NCI-H1105 treated with DMSO at 0.1 percent for 48 hours (cell line): ENCODE measurements around the gene FERMT1.
"Not testable (repeated sequence)": the region's sequence is repeated elsewhere in the genome, so short reads cannot be mapped to it uniquely, and the experiment has no call there.

Experiments used
- DNase-seq: peaks from one replicate; lab custom pipeline; 2025; lab: John Stamatoyannopoulos, UW

Gene FERMT1

GRCh38 chr20:6115221-6115895 is 7.5 kb downstream of the FERMT1 start:
- peak; percentile 67 for DNase-seq

DNA sequence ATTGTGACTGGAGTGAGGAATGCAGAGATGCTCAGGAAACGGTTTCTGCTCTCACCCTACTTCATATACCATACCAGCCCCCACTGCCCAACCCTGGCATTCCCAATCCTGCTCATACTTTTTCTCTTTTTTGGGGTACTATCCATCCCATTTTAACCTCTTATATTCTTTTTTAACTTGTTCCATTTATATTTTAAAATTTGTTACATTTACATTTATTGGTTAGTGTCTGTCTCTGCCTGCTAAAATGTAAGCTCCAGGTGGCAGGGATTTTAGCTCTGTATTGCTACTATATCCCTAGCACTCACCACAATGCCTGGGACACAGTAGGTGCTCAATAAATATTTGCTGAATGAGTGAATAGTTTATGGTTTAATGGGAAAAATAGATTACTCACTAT is 8.1 kb downstream of the FERMT1 start:
- no peak for DNase-seq

DNA sequence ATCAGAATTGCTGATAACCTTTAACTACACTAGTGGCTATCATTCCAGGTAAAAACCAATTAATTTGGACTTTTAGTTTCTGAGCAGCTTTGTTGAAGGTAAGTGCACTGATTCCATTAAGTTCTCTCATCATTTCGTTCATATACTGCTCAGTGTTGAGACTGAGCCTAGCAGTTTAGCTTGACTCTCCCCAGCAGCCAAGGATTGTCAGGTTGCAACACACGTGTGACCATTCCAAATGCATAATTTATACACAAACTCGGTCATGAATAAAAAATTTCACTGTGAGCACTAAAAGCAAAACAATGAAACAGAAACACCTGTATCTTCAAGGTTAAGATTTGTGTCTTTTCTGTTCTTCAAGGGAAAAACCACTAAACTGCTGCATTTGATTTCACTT is 8.9 kb downstream of the FERMT1 start:
- DNase-seq, result no peak

- not testable (repeated sequence) for DNase-seq
Observed at GRCh38 chr20:6112965-6113364, 9.9 kb downstream of the FERMT1 start.

- DNase-seq, result no peak
Observed at GRCh38 chr20:6108330-6108729, 14.5 kb downstream of the FERMT1 start.

DNA sequence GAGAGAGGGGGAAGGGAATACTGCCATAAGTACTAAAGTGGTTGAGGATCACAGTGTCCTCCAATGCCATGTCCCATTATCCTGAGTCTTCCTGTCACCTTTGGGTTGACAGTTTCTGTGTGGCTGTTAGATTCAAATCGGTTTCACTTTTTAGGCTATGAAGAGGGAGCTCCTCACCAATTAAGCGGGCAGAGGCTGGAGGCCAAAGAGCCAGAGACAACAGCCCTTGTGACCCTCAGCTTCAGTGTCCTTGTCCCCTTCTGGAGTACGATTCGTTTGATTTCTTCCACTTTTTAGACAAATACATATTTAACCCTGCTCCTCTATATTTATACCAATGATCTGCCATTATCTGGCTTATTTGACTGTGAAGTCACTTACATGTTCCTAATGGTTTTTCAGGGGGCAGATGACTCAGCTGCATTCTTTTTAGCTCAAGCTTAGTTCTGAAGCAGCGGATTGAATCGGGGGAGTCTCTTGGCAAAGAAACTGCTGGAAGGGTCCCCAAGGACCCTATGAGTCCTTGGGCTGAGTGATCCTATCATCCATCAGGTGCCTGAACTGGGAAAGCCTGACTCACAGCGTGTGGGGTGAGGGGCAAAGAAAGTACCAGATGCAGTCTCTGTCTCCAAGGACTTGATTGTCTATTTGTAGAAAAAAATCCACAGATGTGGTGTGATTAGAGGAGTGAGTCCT is 18.2 kb downstream of the FERMT1 start:
- DNase-seq, result no peak

- DNase-seq, result no peak
Observed at GRCh38 chr20:6103301-6103700, 19.5 kb downstream of the FERMT1 start.

DNA sequence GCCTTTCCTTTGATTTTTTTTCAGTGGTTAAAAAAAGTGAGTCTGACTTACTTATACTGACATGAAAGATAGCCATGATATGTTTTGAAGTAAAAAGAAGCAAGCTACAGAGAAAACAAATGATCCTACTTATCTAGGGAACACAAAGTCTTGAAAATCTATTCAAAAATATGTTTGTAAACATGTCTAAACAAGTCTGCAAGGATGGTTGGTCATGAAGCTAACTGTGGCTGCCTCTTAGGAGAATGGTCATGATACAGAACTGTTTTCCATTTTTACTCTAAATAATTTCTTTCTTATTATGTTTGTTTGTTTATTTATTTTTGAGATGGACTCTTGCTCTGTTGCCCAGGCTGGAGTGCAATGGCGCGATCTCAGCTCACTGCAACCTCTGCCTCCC is 21.5 kb downstream of the FERMT1 start:
- no peak for DNase-seq

DNA sequence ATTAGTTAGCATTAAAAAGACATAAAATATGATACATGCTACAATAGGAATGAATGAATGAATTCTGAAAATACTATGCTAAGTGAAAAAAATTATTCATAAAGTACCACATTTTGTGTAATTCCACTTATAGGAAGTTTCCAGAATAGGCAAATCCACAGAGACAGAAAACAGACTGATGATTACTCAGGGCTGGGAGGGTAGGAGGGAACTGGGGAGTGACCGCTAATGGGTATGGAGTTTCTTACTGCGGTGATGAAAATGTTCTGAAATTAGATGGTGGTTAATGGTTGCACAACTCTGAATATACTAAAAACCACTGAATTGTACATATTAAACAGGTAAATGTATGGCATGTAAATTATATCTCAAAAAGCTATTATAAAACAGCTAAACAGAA is 22.6 kb downstream of the FERMT1 start:
- no peak for DNase-seq

GRCh38 chr20:6099819-6100218 is 23.0 kb downstream of the FERMT1 start:
- no peak for DNase-seq

DNA sequence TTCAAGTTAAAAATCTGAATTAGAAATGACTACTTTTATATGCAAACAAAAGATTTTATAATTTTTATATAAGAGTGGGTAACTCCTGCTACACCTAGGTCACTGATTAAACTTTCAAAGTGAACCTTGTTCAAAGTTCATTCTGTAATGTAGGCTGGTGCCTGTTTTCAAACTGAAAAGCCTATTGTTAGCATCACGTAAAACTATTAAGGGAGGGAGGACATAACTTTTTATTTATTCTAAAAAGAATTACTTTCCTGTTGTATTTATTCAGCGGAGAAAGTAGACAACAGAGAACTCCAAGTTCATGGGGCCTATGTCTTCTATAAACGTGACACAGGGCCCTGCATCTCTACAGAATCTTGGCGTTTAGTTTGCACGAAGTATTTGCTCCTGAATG is 27.4 kb downstream of the FERMT1 start:
- no peak for DNase-seq

DNA sequence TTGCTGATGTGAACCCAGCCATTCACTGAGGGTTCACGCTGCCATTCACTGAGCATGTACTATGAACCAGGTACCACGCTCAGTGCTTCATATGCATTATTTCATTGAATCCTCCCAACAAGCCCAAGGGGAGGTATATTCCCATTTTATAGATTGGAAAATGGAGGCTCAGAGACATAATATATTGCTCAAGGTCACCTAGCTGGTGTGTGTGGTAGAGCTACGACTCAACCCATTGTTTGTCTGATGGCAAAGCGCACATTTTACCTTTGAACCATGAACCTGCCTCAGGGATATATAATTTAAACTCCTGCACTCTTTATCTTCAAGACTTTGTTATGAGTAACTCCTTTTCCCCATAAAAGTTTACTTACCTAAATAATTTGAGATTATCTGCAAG is 28.3 kb downstream of the FERMT1 start:
- DNase-seq, result no peak

DNA sequence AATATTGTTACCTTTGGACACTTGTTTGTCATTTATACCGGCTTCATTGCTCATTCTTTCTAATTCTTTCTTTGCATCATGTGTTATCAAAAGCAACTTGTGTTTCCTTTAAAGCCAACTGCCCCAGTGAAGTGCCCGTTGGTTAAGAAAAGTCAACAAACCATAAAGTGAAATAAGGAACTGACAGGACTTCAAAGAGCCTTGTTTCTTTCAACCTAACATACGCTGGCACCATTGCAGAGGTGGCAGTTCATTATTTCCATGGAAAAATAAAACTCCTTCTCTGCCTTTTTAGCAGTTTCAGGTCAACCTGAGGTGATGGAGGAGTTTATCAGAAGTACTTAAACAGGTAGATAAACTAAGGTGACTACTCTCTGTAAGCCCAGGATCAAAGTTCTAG is 28.8 kb downstream of the FERMT1 start:
- DNase-seq, result no peak

DNA sequence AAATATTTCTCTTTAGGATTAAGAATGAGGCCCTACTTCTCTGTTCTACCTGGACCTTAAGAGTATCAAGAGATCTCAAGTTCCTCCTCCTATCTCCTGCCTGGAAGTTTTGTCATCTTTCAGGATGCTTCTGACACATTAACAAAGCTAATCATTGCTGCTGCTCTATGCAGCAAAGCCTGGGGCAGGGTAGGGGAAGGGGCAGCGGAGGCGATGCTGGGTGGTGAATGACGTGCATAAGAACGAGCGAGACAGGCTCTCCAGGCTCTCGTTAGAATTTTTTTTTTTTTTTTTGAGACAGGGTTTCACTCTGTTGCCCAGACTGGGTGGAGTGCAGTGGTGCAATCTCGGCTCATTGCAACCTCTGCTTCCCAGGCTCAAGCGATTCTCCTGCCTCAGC is 31.2 kb downstream of the FERMT1 start:
- no peak for DNase-seq

DNA sequence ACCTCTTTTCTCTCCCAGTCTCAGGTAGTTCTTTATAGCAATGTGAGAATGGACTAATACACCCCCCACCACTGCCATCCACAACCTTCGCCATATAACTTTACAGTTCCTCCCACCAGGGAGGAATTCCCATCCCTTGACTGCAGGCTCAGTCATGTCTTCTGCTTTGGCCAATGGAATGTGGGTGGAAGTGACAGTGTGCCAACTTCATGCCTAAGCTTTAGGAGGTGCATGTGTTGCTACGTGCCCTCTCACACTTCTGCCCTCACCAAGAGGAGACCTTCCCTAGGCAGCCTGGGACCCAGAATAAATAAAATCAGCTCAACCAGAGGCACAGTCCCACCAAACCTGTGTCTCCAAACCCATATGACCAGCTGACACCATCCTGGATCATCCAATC is 36.0 kb downstream of the FERMT1 start:
- DNase-seq, result no peak

- no peak for DNase-seq
Observed at GRCh38 chr20:6083926-6084325, 38.9 kb downstream of the FERMT1 start.

DNA sequence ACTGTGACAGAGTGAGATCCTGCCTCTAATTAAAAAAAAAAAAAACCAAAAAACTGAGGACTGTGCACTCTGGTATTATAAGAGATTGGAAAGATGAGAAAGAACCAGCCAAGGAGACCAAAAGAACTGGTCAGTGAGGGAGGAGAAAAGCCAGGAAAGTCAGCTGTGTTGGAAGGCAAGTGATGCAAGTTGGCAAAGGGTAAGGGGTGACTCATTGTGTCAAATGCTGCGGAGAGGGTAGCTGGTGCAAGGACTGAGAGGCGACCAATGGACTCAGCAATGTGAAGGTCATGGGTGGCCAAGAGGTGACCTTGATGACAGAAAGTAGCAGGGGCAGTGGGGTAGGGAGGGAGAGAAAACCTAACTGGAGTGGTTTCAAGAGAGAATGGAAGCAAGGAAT is 41.6 kb downstream of the FERMT1 start:
- DNase-seq, result no peak

DNA sequence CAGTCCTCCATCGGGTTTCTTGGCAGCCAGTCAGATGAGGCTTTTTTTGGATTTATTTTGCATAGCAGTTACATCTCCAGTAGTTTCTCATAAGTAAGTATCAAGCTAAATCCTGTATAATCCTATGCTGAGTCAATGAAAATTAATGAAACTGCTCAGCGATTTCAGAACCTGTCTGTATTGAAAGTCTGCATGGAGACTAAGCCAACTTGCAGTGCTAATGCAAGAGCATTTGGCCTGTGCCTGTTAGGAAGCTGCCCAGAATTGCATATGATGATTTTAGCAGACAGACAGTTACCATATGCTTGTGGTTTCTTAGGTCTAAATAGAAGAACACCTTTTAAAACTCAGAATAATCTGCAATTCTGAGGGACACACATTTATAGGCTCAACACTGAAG is 43.8 kb downstream of the FERMT1 start:
- DNase-seq, result no peak

- peak; percentile 58 for DNase-seq
Observed at GRCh38 chr20:6075428-6076219, 47.2 kb downstream of the FERMT1 start.

DNA sequence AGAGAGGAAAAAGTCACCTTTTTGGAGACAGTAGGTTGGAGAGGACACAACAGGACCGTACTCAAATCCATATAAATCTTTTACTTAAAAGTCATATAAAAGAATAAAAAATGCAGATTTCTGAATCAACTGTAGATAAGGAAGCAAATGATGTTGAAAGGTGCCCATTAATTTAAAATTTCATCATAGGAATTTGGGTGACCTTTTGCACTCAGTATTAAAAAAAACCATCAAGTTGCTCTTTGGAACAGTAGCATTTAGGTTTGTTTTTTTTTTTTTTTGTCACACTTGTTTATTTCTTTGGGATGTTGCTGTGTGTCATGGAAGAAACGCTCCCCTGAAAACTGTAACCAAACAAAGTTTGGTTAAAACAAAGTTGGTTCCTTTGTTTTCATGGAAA is 48.0 kb downstream of the FERMT1 start:
- no peak for DNase-seq

- peak; percentile 54 for DNase-seq
Observed at GRCh38 chr20:6074145-6074561, 48.7 kb downstream of the FERMT1 start.

DNA sequence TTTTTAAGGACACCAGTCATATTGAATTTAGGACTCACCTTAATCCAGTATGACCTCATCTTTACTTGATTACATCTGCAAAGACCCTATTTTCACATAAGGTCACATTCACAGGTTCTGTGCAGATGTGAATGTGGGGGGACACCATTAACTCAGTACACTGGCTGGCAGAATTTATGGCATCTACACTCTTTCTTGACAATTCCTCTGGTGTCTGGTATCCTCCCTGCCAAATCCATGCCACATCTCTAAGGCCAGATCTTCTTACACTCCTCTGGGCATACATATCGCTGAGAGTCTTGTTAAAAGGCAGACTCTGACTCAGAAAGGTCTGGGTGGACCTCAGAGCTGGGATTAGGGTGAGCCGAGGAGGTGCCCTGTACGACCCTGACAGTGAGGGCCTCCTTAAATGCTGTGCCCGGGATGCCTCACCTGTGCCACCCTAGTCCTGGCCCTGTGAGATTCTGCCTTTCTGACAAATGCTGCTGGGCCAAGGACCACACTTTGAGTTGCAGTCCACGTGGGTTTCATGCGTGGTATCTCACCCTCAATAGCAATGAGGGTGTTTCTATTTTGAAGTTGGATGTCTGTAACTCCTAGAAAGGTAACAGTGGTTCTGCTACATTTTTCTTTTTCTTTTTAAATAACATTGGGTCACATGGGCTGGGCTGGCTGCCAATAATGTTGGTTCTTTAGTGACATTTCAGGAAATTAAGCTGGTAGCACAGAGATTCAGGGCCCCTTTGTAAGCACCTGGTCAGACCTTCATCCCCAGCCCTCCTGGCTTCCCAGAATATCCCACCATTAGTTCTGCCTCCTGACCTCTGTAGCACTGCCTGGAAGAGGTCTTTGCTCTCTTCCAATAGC is 51.8 kb downstream of the FERMT1 start:
- no peak for DNase-seq
